Neutrophil (primary cell): ENCODE results near the gene HPCA.

Experiments used
- H3K27ac ChIP-seq: fragments of 200-600 bp; sonication (generic); 2 replicates; pipeline ENCODE4 v1.5.1; 2016; ENCODE audit warnings: mild to moderate bottlenecking, moderate library complexity
- H3K27me3 ChIP-seq: fragments of 200-600 bp; sonication (generic); 2 replicates; pipeline ENCODE4 v1.6.0; 2016; ENCODE audit warnings: mild to moderate bottlenecking
- H3K36me3 ChIP-seq: fragments of 200-600 bp; sonication (generic); 2 replicates; pipeline ENCODE4 v1.5.1; 2017
- H3K4me1 ChIP-seq, 2 experiments: fragments of 200-600 bp in 1 of 2; sonication (generic) in 1 of 2; 1 replicate in 1 of 2; 2 replicates in 1 of 2; pipeline versions ENCODE4 v1.5.1 to v1.6.1; 2013 to 2016; ENCODE audit warnings: low read depth in 1 of 2, low read length in 1 of 2, mild to moderate bottlenecking in 1 of 2, moderate library complexity in 1 of 2; ENCODE audit not compliant: control insufficient read depth in 1 of 2, insufficient read depth in 1 of 2
- H3K4me3 ChIP-seq, 2 experiments: fragments of 200-600 bp in 1 of 2; sonication (generic) in 1 of 2; 1 replicate in 1 of 2; 2 replicates in 1 of 2; pipeline ENCODE4 v1.5.1; 2013 to 2016; ENCODE audit warnings: low read depth in 1 of 2, low read length in 1 of 2, mild to moderate bottlenecking in 1 of 2, moderate library complexity in 1 of 2
- H3K9me3 ChIP-seq: fragments of 200-600 bp; sonication (generic); 2 replicates; pipeline ENCODE4 v1.5.1; 2016
- TF ChIP-seq, protein P1 (sequence below): fragments of 200-600 bp; sonication (generic); IDR thresholded peaks from 2 replicates; pipeline ENCODE4 v1.5.1; 2016; ENCODE audit warnings: antibody characterized with exemption

The HPCA gene

DNA sequence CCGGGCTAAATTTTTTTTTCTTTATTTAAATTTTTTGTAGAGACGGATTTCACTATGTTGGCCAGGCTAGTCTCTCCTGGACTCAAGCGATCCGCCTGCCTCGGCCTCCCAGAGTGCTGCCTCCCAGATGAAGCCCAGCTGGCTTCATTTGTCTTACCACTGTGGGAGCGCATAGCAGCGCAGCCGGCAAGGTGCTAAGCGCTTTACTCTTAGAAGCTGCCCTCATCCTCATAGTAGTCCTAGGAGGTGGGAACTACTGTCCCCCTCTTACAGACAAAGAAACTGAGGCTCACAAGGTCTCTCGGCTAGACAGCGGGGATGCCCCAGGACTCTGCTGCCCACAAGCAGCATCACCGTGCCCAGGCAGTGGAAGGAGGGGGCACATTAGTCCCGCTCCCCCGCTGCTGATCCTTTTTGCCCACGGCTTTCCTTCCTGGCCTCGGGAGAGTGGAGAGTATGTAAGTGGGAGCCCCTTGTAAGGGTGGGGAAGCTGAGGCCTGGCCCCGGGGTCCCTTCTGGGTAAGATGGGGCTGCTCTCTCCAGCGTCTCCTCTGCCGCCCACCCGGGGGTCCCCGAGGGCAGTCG, 14.2 kb downstream of the HPCA start:
- no peaks in the 10 kb centered on the region for H3K4me1 ChIP-seq
- H3K27ac ChIP-seq, result no peak overlapping the region
- H3K4me3 ChIP-seq, result no peak overlapping the region
- H3K36me3 ChIP-seq, result no peaks in the 10 kb centered on the region
- peaks cover 100% of the 10 kb centered on the region for H3K27me3 ChIP-seq
- TF ChIP-seq, protein P1, sequence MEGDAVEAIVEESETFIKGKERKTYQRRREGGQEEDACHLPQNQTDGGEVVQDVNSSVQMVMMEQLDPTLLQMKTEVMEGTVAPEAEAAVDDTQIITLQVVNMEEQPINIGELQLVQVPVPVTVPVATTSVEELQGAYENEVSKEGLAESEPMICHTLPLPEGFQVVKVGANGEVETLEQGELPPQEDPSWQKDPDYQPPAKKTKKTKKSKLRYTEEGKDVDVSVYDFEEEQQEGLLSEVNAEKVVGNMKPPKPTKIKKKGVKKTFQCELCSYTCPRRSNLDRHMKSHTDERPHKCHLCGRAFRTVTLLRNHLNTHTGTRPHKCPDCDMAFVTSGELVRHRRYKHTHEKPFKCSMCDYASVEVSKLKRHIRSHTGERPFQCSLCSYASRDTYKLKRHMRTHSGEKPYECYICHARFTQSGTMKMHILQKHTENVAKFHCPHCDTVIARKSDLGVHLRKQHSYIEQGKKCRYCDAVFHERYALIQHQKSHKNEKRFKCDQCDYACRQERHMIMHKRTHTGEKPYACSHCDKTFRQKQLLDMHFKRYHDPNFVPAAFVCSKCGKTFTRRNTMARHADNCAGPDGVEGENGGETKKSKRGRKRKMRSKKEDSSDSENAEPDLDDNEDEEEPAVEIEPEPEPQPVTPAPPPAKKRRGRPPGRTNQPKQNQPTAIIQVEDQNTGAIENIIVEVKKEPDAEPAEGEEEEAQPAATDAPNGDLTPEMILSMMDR, result no peak
- H3K9me3 ChIP-seq, result no peaks in the 10 kb centered on the region

DNA sequence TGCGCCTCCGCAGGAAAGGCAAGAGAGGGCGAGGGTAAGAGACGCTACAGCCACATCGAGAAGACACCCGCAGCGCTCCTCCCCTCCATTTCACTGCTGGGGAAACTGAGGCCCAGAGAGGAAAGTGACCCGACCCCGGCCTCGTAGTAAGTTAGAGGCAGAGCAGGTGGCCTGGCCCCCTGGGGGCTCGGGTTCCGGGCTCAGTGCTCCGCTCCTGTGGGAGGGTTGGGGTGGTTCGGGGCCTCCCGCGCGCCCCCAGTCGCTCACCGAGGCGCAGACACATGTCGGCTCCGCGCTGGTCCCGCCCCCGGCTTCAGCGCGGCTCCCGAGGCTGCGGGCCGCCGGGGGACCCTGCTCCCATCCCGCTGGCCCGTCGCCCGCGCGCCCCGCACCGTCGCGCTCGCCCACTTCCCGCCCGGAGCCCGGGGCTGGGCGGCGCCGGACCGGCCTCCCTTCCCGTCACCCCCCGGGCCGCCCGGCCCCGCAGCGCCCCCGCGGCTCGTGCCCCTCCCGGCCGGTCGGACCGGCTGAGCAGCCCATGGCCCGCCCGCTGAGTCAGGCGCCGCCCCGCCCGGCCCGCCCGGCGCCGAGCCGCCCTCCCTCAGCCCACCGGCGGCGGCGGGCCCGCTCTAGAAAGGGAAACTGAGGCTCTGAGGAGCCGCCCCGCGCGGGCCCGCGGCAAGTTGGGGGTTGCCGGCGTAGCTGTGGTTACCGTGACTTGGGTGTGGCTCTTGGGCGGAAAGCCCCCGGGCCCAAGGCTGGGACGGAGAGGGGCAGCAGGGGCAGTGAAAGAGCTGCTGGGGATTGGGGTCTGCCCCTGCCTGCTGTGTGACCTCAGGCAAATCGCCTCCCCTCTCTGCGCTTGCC, 14.9 kb downstream of the HPCA start, which contains the start of gene TMEM54:
TMEM54 (minus strand) TSS at position 434 of the 867 bp plus-strand sequence; CDS start at position 283, 151 bp downstream.
- Histone ChIP-seq H3K4me3 (no peak within 1 kb of the TSS), H3K27me3 (peaks cover 100% of the 10 kb centered on the region)
- TF ChIP-seq, protein P1, result no peak

DNA sequence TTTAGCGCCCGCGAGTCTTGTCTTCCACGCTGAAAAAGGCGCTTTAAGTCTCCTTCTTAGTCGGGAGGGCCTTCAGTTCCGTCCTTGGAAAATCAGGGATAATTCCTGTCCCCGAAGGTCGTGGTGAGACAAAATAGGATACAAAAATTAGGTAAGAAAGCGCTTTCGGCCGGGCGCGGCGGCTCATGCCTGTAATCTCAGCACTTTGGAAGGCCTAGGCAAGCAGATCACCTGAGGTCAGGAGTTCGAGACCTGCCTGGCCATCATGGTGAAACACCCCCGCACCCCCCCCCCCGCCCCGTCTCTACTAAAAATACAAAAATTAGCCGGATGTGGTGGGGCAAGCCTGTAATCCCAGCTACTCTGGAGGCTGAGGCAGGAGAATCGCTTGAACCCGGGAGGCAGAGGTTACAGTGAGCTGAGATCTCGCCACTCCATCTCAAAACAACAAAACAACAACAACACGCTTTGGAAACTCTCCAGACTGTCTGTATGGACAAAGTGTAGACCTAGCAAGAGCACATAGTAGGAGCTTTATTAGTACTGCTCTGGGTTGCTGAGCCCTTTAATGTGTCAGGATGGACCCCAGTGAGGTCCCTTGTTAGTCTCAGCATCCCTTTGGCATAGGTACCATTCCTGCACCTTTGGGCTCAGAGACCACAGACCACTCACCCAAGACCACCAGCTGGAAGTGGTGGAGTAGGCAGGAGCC, 15.7 kb downstream of the HPCA start:
- Histone ChIP-seq H3K9me3 (no peaks in the 10 kb centered on the region), H3K4me3 (no peak overlapping the region), H3K27me3 (peaks cover 99% of the 10 kb centered on the region), H3K4me1 (no peaks in the 10 kb centered on the region), H3K27ac (no peak overlapping the region), H3K36me3 (no peaks in the 10 kb centered on the region)
- TF ChIP-seq, protein P1, result no peak

More for the DNA sequence above, 14.9 kb downstream of the HPCA start, which contains the start of gene TMEM54:
- H3K9me3 ChIP-seq, result no peaks in the 10 kb centered on the region
- H3K27ac ChIP-seq, result no peak within 1 kb of the TSS
- no peaks in the 10 kb centered on the region for H3K4me1 ChIP-seq
- H3K36me3 ChIP-seq, result no peaks in the 10 kb centered on the region

- Histone ChIP-seq H3K4me3 (no peak overlapping the region), H3K4me1 (no peaks in the 10 kb centered on the region), H3K27me3 (peaks cover 99% of the 10 kb centered on the region), H3K36me3 (no peaks in the 10 kb centered on the region), H3K27ac (no peak overlapping the region), H3K9me3 (no peaks in the 10 kb centered on the region)
- TF ChIP-seq, protein P1, result no peak
These were observed 16.2 kb downstream of the HPCA start for GRCh38 chr1:32902535-32902920.

- Histone ChIP-seq H3K4me1 (no peaks in the 10 kb centered on the region), H3K27me3 (peaks cover 99% of the 10 kb centered on the region), H3K27ac (no peak overlapping the region), H3K4me3 (no peak overlapping the region), H3K9me3 (no peaks in the 10 kb centered on the region), H3K36me3 (no peaks in the 10 kb centered on the region)
- TF ChIP-seq, protein P1, result no peak
These were observed 17.9 kb downstream of the HPCA start for GRCh38 chr1:32903991-32904785.
